ENCODE results near the gene SCG3. TPM values are rescaled to one million over a fixed set of nuclear protein-coding genes. Genes with fewer than 3 reads are reported as not detected.

The SCG3 gene
- total and polyA plus RNA-seq, 2 donors (not counting 1 experiment from before 2014, with no cell fraction given) = not detected

GRCh38 chr15:51667478-51667877 lies 13.8 kb upstream of the SCG3 start:
- Histone ChIP-seq H3K79me2 (ENCODE audit: control insufficient read depth, insufficient read depth, low read length) (no peaks in the 10 kb centered on the region), H3K36me3 (replicated peaks in 1 of 2; ENCODE audit: control extremely low read depth in 1 of 2, control insufficient read depth in 1 of 2, extremely low read depth in 1 of 2, insufficient read depth in 2 of 2, low read length in 1 of 2) (no peaks in the 10 kb centered on the region), H3K9ac (ENCODE audit: low read length) (no peak overlapping the region), H3K4me1 (ENCODE audit: control insufficient read depth in 2 of 2, insufficient read depth in 2 of 2, low read length in 2 of 2) (no peaks in the 10 kb centered on the region), H3K27ac (ENCODE audit: low read length in 2 of 2) (no peak overlapping the region), H2AFZ (ENCODE audit: insufficient read depth, low read depth, low read length, poor library complexity, severe bottlenecking) (no peak overlapping the region), H3K4me3 (ENCODE audit: control extremely low read depth in 1 of 5, extremely low read depth in 1 of 5, insufficient read depth in 1 of 5, low read depth in 2 of 5, low read length in 4 of 5) (no peak overlapping the region), H3K27me3 (replicated peaks in 1 of 4; ENCODE audit: control extremely low read depth in 1 of 4, control insufficient read depth in 3 of 4, insufficient read depth in 4 of 4, low read length in 3 of 4) (no peaks in the 10 kb centered on the region), H3K9me3 (ENCODE audit: control extremely low read depth in 1 of 3, control insufficient read depth in 2 of 3, insufficient read depth in 1 of 3, low read length in 2 of 3) (no peaks in the 10 kb centered on the region), H4K20me1 (ENCODE audit: control insufficient read depth, insufficient read depth, low read length, poor library complexity, severe bottlenecking) (no peaks in the 10 kb centered on the region), H3K4me2 (replicated peaks; ENCODE audit: low read depth, low read length, poor library complexity, severe bottlenecking) (no peak overlapping the region)
- no peak overlapping the region for H3K4me3 Mint-ChIP-seq
- ChIA-PET CTCF (interaction anchor here (2.8 kb wide), 1 partner anchor 109 kb away, joined by 10 read pairs; no protein-coding TSS in a partner anchor), POLR2A (no interaction called here)
- H3K27ac Mint-ChIP-seq = no peak overlapping the region
- no peaks in the 10 kb centered on the region for H3K9me3 Mint-ChIP-seq (ENCODE audit: insufficient read depth)
- 69% methylated on average over 2 of the region's 6 CpGs for WGBS (ENCODE audit: insufficient coverage)
- no peaks in the 10 kb centered on the region for H3K4me1 Mint-ChIP-seq
- intact Hi-C loops (cut with micrococcal nuclease) = no loop called here
- peaks cover 21% of the 10 kb centered on the region for H3K27me3 Mint-ChIP-seq
- no peak for DNase-seq
- TF ChIP-seq EZH2 (IDR thresholded peaks at IDR 0.05; ENCODE audit: borderline replicate concordance, insufficient read depth, low read depth, low read length, poor library complexity, severe bottlenecking) (no peak), CTCF (IDR thresholded peaks at IDR 0.05) (no peak)
- no peak for ATAC-seq (ENCODE audit: low read depth)

- Mint-ChIP-seq H3K4me3 (no peak overlapping the region), H3K27me3 (peaks cover 21% of the 10 kb centered on the region), H3K27ac (no peak overlapping the region), H3K4me1 (no peaks in the 10 kb centered on the region), H3K9me3 (ENCODE audit: insufficient read depth) (no peaks in the 10 kb centered on the region)
- Histone ChIP-seq H3K4me2 (replicated peaks; ENCODE audit: low read depth, low read length, poor library complexity, severe bottlenecking) (no peak overlapping the region), H3K36me3 (replicated peaks in 1 of 2; ENCODE audit: control extremely low read depth in 1 of 2, control insufficient read depth in 1 of 2, extremely low read depth in 1 of 2, insufficient read depth in 2 of 2, low read length in 1 of 2) (no peaks in the 10 kb centered on the region), H3K79me2 (ENCODE audit: control insufficient read depth, insufficient read depth, low read length) (no peaks in the 10 kb centered on the region), H3K27me3 (replicated peaks in 1 of 4; ENCODE audit: control extremely low read depth in 1 of 4, control insufficient read depth in 3 of 4, insufficient read depth in 4 of 4, low read length in 3 of 4) (peaks cover 0 to 3% (median 0%) of the 10 kb centered on the region in 4 experiments), H3K4me1 (ENCODE audit: control insufficient read depth in 2 of 2, insufficient read depth in 2 of 2, low read length in 2 of 2) (no peaks in the 10 kb centered on the region), H4K20me1 (ENCODE audit: control insufficient read depth, insufficient read depth, low read length, poor library complexity, severe bottlenecking) (no peaks in the 10 kb centered on the region), H3K9ac (ENCODE audit: low read length) (no peak overlapping the region), H3K27ac (ENCODE audit: low read length in 2 of 2) (no peak overlapping the region), H2AFZ (ENCODE audit: insufficient read depth, low read depth, low read length, poor library complexity, severe bottlenecking) (no peak overlapping the region), H3K9me3 (ENCODE audit: control extremely low read depth in 1 of 3, control insufficient read depth in 2 of 3, insufficient read depth in 1 of 3, low read length in 2 of 3) (no peaks in the 10 kb centered on the region), H3K4me3 (ENCODE audit: control extremely low read depth in 1 of 5, extremely low read depth in 1 of 5, insufficient read depth in 1 of 5, low read depth in 2 of 5, low read length in 4 of 5) (no peak overlapping the region)
- WGBS (ENCODE audit: insufficient coverage) = 100% methylated on average over 3 of the region's 5 CpGs
- TF ChIP-seq EZH2 (IDR thresholded peaks at IDR 0.05; ENCODE audit: borderline replicate concordance, insufficient read depth, low read depth, low read length, poor library complexity, severe bottlenecking) (no peak), CTCF (IDR thresholded peaks at IDR 0.05) (no peak)
- POLR2A ChIA-PET = no interaction called here
- ATAC-seq (ENCODE audit: low read depth) (no peak), DNase-seq (no peak)
- intact Hi-C loops (cut with micrococcal nuclease) = no loop called here
- CTCF ChIA-PET = interaction anchor here (2.3 to 2.8 kb wide), 2 partner anchors 19 to 108 kb away, joined by 8 to 10 read pairs; no protein-coding TSS in a partner anchor
Measured at GRCh38 chr15:51668446-51668845, 12.9 kb upstream of the SCG3 start.
